ENCODE data around the gene CXXC5. TPM values are rescaled to one million over a fixed set of nuclear protein-coding genes. Genes with fewer than 3 reads are reported as not detected.
A peak's percentile ranks its signal among the peaks of the same experiment; 100 is the strongest.

Gene CXXC5
- total and polyA plus RNA-seq, 9 of the 15 experiments (the other 6 are each of a cell fraction or from before 2014, with no cell fraction given) = 1.9 to 123 (median 45.8) TPM

- TF ChIP-seq, protein P1, sequence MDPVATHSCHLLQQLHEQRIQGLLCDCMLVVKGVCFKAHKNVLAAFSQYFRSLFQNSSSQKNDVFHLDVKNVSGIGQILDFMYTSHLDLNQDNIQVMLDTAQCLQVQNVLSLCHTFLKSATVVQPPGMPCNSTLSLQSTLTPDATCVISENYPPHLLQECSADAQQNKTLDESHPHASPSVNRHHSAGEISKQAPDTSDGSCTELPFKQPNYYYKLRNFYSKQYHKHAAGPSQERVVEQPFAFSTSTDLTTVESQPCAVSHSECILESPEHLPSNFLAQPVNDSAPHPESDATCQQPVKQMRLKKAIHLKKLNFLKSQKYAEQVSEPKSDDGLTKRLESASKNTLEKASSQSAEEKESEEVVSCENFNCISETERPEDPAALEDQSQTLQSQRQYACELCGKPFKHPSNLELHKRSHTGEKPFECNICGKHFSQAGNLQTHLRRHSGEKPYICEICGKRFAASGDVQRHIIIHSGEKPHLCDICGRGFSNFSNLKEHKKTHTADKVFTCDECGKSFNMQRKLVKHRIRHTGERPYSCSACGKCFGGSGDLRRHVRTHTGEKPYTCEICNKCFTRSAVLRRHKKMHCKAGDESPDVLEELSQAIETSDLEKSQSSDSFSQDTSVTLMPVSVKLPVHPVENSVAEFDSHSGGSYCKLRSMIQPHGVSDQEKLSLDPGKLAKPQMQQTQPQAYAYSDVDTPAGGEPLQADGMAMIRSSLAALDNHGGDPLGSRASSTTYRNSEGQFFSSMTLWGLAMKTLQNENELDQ (CRISPR knock-in tag; IDR thresholded peaks at IDR 0.05; ENCODE audit: borderline replicate concordance) = no peak
- TF ChIP-seq RBBP5 (IDR thresholded peaks at IDR 0.05; ENCODE audit: borderline replicate concordance, insufficient read depth, low read length, poor library complexity, severe bottlenecking) (peak; percentile 35), TAF1 (IDR thresholded peaks at IDR 0.05; ENCODE audit: control insufficient read depth, extremely low read depth, insufficient read depth, low read length, severe bottlenecking) (peak; percentile 24), GABPB1 (CRISPR knock-in tag; IDR thresholded peaks at IDR 0.05) (0 out of 2 replicates have a peak, but pooled peaks have one; percentile 47), EGR1 (conservative IDR thresholded peaks at IDR 0.05) (peak; percentile 90), MECOM (CRISPR knock-in tag; IDR thresholded peaks at IDR 0.05) (no peak), SMAD4 (CRISPR knock-in tag; conservative IDR thresholded peaks at IDR 0.05) (peak; percentile 26; the same call in 1 of the 2 replicates), MXI1 (IDR thresholded peaks at IDR 0.05; ENCODE audit: low read depth, low read length) (peak; percentile 13; the same call in 1 of the 2 replicates), POLR2G (IDR thresholded peaks at IDR 0.05; ENCODE audit: low read depth, low read length) (peak; percentile 48; the same call in 1 of the 2 replicates), SP2 (IDR thresholded peaks at IDR 0.05; ENCODE audit: extremely low read depth, low read depth, low read length, poor library complexity, severe bottlenecking) (no peak), TFAP4 (CRISPR knock-in tag; IDR thresholded peaks at IDR 0.05; ENCODE audit: borderline replicate concordance) (0 out of 2 replicates have a peak, but pooled peaks have one; percentile 2), SP1 (CRISPR knock-in tag; IDR thresholded peaks at IDR 0.05) (peak; percentile 29; the same call in 1 of the 2 replicates), IRF1 (CRISPR knock-in tag; IDR thresholded peaks at IDR 0.05; ENCODE audit: borderline replicate concordance) (no peak), PTRF (tag; IDR thresholded peaks at IDR 0.05) (no peak)
- TF ChIP-seq, protein P2, sequence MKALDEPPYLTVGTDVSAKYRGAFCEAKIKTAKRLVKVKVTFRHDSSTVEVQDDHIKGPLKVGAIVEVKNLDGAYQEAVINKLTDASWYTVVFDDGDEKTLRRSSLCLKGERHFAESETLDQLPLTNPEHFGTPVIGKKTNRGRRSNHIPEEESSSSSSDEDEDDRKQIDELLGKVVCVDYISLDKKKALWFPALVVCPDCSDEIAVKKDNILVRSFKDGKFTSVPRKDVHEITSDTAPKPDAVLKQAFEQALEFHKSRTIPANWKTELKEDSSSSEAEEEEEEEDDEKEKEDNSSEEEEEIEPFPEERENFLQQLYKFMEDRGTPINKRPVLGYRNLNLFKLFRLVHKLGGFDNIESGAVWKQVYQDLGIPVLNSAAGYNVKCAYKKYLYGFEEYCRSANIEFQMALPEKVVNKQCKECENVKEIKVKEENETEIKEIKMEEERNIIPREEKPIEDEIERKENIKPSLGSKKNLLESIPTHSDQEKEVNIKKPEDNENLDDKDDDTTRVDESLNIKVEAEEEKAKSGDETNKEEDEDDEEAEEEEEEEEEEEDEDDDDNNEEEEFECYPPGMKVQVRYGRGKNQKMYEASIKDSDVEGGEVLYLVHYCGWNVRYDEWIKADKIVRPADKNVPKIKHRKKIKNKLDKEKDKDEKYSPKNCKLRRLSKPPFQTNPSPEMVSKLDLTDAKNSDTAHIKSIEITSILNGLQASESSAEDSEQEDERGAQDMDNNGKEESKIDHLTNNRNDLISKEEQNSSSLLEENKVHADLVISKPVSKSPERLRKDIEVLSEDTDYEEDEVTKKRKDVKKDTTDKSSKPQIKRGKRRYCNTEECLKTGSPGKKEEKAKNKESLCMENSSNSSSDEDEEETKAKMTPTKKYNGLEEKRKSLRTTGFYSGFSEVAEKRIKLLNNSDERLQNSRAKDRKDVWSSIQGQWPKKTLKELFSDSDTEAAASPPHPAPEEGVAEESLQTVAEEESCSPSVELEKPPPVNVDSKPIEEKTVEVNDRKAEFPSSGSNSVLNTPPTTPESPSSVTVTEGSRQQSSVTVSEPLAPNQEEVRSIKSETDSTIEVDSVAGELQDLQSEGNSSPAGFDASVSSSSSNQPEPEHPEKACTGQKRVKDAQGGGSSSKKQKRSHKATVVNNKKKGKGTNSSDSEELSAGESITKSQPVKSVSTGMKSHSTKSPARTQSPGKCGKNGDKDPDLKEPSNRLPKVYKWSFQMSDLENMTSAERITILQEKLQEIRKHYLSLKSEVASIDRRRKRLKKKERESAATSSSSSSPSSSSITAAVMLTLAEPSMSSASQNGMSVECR (CRISPR knock-in tag; IDR thresholded peaks at IDR 0.05) = peak; percentile 71; the same call in 1 of the 2 replicates
These were observed 1.2 kb downstream of the CXXC5 start (continued) for GRCh38 chr5:139649082-139649991.

Data from K562 (cell line).